Fibroblast of the aortic adventitia (primary cell): ENCODE results near the gene TRIP6. TPM values are rescaled to one million over a fixed set of nuclear protein-coding genes. Genes with fewer than 3 reads are reported as not detected.

ENCODE experiments used
- DNase-seq: peaks from one replicate; pipeline ENCODE4 v3.0.0-alpha.2; 2010; ENCODE audit warnings: low read depth
- H3K4me3 ChIP-seq: 2 replicates; pipeline ENCODE4 v1.5.1; 2011; ENCODE audit warnings: low read depth, mild to moderate bottlenecking, control low read depth, low read length, moderate library complexity
- CTCF ChIP-seq: IDR thresholded peaks from 2 replicates; pipeline ENCODE4 v1.5.1; 2011; ENCODE audit warnings: mild to moderate bottlenecking, low read length, control low read depth, inconsistent platforms; ENCODE audit not compliant: insufficient read depth
- total RNA-seq: library from RNA; depleted of rRNA; stranded (reverse); fragments of >200 nt; gene quantifications from 2 replicates; pipeline ENCODE4 v1.2.3, GENCODE V29; 2012; ENCODE audit warnings: low replicate concordance

The TRIP6 gene
- 71.4 and 81.3 TPM in 2 replicates for total RNA-seq

DNA sequence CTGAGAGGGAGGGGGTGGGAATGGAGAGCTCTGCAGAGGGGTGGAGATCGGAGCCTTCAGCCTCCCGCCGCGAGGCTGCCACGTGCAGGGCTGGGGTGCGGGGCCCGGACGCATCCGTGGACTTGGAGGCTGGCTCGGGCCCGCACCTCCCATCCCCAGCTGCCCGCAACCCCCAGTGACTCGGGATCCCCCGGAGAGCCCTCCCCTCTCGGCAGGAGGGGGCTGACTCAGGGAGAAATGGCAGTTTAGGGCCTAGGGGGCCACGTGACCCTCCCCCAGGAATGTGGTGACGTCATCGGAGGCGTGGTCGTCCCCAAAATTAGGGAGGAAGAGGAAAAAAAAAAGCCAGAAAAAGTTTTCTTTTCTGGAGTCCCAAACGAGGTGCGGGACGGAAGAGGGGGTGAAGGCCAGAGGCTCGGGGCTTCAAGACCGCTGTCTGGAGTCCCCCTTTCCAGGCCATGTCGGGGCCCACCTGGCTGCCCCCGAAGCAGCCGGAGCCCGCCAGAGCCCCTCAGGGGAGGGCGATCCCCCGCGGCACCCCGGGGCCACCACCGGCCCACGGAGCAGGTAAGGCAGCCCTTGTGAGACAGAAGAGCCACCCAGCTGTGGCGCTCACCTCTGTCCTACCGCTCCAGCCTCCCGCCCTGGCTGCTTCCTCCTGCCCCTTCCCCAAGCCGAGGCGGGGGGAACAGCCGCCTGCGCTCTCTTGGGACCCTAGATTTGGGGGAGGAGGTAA lies at the start of gene TRIP6:
Gene TRIP6 (plus strand): TSS at position 348 of the 736 bp plus-strand sequence. CDS start 111 bp downstream, at position 459.
- peak within 1 kb of the TSS; percentile 93 for H3K4me3 ChIP-seq
- DNase-seq, result peak; percentile 94
- no peak for TF ChIP-seq CTCF

- no peak for DNase-seq
Observed at GRCh38 chr7:100818366-100818765, 48.8 kb upstream of the TRIP6 start.

GRCh38 chr7:100818825-100819224 lies 48.4 kb upstream of the TRIP6 start:
- H3K4me3 ChIP-seq, result no peak overlapping the region
- TF ChIP-seq CTCF, result no peak
- no peak for DNase-seq

More at GRCh38 chr7:100818366-100818765, 48.8 kb upstream of the TRIP6 start:
- no peak for TF ChIP-seq CTCF
- no peak overlapping the region for H3K4me3 ChIP-seq

GRCh38 chr7:100819586-100819985 lies 47.6 kb upstream of the TRIP6 start:
- no peak for TF ChIP-seq CTCF

DNA sequence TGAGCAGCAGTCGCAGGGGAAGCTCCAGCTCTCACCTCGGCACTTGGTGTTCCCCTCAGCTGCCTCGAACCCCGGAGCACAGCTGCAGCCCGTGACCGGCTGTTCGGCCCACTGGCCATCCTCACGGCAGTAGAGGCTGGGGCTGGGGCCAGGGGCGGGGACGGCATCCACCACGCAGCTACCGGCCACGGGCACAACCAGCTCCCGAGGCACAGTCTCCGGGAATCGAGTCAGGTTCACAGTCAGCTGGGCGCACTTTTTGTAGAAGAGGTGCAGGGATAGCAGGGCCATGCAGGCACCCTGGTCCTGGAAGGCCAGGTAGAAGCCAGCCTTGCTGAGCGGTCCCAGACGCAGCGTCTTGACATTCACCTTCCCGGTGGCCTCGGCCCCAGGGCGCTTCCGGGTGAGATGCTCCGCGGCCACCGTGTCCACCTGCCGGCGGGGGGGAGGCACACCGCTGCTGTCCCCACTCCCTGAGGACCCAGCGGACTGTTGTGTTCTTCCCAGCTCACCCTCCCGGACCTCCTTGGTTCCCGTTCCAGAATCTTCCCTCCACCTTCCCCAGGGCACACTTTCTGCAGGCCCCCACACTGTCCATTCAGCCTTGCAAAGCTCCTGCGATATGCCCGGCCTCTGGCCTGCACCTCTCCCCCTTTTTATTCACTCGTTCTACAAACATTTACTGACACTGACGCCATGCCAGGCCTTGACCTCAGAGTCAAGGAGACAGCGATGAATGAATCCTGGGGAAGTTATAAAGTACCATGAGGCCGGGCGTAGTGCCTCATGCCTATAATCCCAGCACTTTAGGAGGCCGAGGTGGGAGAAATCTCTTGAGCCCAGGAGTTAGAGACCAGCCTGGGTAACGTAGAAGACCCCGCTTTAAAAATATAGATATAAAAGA lies 44.7 kb upstream of the TRIP6 start:
- TF ChIP-seq CTCF, result no peak
- DNase-seq, result no peak
- no peak overlapping the region for H3K4me3 ChIP-seq

More at GRCh38 chr7:100819586-100819985, 47.6 kb upstream of the TRIP6 start:
- H3K4me3 ChIP-seq, result no peak overlapping the region
- DNase-seq, result no peak

DNA sequence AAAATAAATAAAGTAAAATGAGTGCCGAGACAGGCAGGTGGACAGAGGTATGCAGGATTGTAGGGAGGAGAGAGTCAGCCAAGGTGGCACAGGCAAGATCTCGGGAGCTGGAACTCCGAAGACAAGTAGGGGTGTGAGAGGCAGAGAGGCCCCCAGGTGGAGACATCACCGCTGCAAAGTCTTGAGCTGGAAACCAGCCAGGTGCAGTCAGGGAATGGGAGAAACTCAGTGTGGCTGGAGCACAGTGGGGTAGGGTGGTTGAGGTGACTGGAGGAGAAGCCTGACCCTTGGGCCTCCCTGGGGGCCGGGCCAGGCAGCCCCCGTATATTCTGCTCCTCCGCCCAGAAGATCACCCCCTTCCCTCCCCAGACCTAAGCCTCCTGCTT lies 44.1 kb upstream of the TRIP6 start:
- DNase-seq, result no peak
- TF ChIP-seq CTCF, result no peak

More for the DNA sequence above, 44.1 kb upstream of the TRIP6 start:
- no peak overlapping the region for H3K4me3 ChIP-seq
